Erythroblast (primary cell): ENCODE measurements around the gene CSH2.
"Not testable (repeated sequence)": the region's sequence is repeated elsewhere in the genome, so short reads cannot be mapped to it uniquely, and the experiment has no call there.

Experiments
- DNase-seq, 2 experiments: peaks; one replicate each; lab custom pipeline; 2025; lab: John Stamatoyannopoulos, UW
- GATA1 ChIP-seq: IDR thresholded peaks from 2 replicates; pipeline ENCODE4 v1.6.1; 2011; ENCODE audit warnings: low read depth, mild to moderate bottlenecking, control low read depth, low read length, moderate library complexity
- POLR2A ChIP-seq: IDR thresholded peaks from 2 replicates; pipeline ENCODE4 v1.6.1; 2011; ENCODE audit warnings: mild to moderate bottlenecking, low read length

The CSH2 gene

GRCh38 chr17:63873577-63873976 is at the start of gene CSH2:
Gene CSH2, minus strand, starts transcription at chr17:63873677. Its CDS starts 63 bp downstream, at chr17:63873614.
- DNase-seq, result not testable (repeated sequence)

DNA sequence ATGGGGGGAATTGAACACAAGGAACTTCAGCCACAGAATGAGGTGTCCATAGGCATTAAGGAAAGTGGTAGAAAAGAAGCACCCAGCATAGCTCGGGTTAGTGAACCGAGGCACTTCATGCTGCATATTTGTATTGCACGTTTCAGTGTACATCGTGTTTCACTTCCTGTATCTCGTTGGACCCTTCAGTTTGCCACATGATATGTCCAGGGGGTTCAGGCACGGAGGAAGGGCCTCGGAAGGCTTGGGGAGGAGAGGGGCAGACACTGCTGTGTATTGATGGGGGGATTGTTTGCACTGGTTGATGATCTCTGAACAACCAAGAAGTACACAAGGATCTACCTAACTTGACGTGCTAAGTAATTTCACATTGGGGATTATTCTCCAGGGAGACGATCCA is 48.9 kb upstream of the CSH2 start:
- DNase-seq, result not testable (repeated sequence)

- not testable (repeated sequence) for DNase-seq
These were observed 47.3 kb upstream of the CSH2 start for GRCh38 chr17:63920779-63921178.

DNA sequence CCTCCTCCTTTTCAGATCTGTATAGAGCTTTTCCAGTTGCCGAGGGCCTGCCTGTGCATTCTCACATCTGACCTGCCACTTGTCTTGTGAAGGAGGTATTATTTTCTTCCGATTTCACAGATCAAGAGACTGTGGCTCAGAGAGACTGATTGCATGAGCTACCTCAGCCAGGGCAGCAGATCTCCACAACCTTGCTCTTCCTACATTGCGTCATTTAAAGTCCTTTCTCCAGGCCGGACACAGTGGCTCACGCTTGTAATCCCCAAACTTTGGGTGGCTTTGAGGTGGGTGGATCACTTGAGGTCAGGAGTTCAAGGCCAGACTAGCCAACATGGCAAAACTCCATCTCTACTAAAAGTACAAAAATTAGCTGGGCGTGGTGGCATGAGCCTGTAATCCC is 46.6 kb upstream of the CSH2 start:
- not testable (repeated sequence) for DNase-seq

DNA sequence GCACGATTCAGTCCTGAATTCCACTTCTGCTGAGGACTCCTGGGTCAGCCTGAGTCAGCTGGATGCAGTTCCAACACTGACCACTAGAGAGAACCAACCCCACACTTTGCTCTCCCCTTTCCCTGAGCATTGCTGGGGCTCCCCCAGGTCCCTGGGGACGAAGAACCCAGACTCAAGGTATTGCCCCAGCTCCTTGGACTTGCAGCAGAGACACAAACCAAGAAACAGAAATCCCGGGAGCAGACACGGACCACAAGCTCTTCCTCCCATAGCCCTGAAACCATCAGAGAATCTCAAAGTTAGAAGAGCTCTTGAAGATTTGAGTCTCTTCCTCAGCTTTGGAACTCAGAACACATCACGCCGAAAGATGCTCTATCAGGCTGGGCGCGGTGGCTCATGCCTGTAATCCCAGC is 45.8 kb upstream of the CSH2 start:
- DNase-seq, result peak; percentile 57 to 82
- TF ChIP-seq POLR2A, result no peak
- no peak for TF ChIP-seq GATA1

DNA sequence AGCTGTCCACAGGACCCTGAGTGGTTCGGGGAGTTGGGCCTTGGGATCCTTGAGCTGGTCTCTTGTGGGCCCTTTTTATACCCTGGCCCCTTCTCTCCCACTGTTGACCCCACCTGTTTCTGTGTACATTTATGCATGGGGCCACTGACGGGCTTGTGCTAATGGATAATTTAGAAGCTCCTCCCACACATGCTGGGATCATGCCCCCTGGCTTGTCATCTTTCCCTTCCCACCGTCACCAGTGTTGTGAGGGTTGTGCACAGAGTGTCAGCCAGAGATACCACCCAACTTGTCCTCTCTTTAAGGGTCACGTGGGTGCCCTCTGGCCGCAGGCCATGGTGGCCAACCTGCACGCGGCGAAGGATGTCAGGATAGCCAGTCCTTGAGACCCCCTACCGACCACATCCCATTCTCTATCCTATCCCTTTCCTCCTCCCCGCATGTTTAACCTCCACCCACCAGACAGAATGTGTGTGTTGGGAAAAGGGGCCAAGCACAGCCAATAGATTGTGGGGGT is 45.4 kb upstream of the CSH2 start, which contains the start of gene GH1:
Gene GH1, minus strand, starts transcription at position 51 of the 517 bp plus-strand sequence. CDS start 63 bp downstream, outside the sequence.
- not testable (repeated sequence) for DNase-seq

DNA sequence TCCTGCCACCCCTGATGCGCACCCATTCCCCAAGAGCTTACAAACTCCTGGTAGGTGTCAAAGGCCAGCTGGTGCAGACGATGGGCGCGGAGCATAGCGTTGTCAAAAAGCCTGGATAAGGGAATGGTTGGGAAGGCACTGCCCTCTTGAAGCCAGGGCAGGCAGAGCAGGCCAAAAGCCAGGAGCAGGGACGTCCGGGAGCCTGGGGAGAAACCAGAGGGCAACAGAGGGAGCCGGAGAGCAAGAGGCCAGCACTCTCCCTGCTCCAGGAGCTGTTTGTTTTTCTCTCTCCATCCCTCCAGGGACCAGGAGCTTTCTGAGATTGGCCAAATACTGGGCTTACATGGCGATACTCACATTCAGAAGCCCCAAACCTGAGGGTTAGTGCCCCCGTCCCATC is 44.8 kb upstream of the CSH2 start:
- TF ChIP-seq GATA1 (no peak), POLR2A (no peak)
- no peak for DNase-seq

- TF ChIP-seq GATA1 (no peak), POLR2A (no peak)
- no peak for DNase-seq
These were observed 44.2 kb upstream of the CSH2 start for GRCh38 chr17:63917646-63918045.

DNA sequence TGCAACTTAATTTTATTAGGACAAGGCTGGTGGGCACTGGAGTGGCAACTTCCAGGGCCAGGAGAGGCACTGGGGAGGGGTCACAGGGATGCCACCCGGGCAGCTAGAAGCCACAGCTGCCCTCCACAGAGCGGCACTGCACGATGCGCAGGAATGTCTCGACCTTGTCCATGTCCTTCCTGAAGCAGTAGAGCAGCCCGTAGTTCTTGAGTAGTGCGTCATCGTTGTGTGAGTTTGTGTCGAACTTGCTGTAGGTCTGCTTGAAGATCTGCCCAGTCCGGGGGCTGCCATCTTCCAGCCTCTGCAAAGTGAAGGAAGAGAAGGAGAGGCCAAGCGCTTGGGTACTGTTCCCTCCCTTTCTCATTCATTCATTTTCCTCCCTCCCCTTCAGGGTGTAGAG is 43.7 kb upstream of the CSH2 start:
- DNase-seq, result not testable (repeated sequence)

- no peak for DNase-seq
- TF ChIP-seq GATA1, result no peak
- TF ChIP-seq POLR2A, result no peak
These were observed 43.2 kb upstream of the CSH2 start for GRCh38 chr17:63916566-63917185.

GRCh38 chr17:63915753-63916152 is 42.3 kb upstream of the CSH2 start:
- DNase-seq, result not testable (repeated sequence)

DNA sequence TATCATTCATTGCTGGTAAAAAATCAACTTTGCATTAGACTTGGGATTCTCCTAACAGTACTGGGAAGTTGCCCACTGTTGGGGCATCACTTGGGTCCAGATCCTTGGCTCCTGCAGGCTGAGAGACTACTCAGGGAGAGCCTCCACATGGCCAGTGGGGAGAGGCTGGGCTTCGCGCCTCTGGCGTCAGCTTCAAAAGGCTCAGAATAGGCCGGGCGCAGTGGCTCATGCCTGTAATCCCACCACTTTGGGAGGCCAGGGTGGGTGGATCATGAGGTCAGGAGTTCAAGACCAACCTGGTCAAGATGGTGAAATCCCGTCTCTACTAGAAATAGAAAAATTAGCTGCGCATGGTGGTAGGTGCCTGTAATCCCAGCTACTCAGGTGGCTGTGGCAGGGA is 41.0 kb upstream of the CSH2 start:
- no peak for DNase-seq
- TF ChIP-seq POLR2A (no peak), GATA1 (no peak)

- no peak for TF ChIP-seq GATA1
- TF ChIP-seq POLR2A, result no peak
- DNase-seq, result peak in 1 of 2 experiments; percentile 69
These were observed 38.2 kb upstream of the CSH2 start for GRCh38 chr17:63911657-63912100.

DNA sequence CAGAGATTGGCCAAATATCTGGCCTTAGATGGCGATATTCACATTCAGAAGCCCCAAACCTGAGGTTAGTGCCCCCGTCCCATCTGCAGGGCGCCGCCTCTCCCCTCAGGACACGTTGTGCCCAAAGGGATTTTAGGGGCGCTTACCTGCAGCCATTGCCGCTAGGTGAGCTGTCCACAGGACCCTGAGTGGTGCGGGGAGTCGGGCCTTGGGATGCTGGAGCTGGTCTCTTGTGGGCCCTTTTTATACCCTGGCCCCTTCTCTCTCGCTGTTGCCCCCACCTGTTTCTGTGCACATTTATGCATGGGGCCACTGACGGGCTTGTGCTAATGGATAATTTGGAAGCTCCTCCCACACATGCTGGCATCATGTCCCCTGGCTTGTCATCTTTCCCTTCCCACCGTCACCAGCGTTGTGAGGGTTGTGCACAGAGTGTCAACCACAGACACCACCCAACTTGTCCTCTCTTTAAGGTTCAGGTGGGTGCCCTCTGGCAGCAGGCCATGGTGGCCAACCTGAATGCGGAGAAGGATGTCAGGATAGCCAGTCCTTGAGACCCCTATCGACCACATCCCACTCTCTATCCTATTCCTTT is 37.7 kb upstream of the CSH2 start, which contains the start of gene CSHL1:
Gene CSHL1, minus strand, starts transcription at position 218 of the 595 bp plus-strand sequence. Its CDS starts 62 bp downstream, at position 156.
- TF ChIP-seq POLR2A (no peak), GATA1 (no peak)
- DNase-seq, result no peak

- DNase-seq, result no peak
- TF ChIP-seq GATA1, result no peak
- TF ChIP-seq POLR2A, result no peak
These were observed 36.6 kb upstream of the CSH2 start for GRCh38 chr17:63910096-63910495.

GRCh38 chr17:63909586-63909985 is 36.1 kb upstream of the CSH2 start:
- DNase-seq, result not testable (repeated sequence)

- peak in 1 of 2 experiments; percentile 19 for DNase-seq
These were observed 33.8 kb upstream of the CSH2 start for GRCh38 chr17:63907161-63907778.

DNA sequence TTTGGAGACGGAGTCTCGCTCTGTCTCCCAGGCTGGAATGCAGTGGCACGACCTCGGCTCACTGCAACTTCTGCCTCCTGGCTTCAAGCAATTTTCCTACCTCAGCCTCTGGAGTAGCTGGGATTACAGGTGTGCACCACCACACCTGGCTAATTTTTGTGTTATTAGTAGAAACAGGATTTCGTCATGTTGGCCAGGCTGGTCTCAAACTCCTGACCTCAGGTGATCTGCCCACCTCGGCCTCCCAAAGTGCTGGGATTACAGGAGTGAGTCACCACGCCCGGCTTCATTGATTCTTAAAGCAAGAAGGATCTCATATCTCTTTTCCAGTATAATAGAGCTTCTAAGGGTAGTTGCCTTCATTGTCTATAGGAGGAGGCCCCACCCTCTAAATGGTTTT is 31.3 kb upstream of the CSH2 start:
- not testable (repeated sequence) for DNase-seq

DNA sequence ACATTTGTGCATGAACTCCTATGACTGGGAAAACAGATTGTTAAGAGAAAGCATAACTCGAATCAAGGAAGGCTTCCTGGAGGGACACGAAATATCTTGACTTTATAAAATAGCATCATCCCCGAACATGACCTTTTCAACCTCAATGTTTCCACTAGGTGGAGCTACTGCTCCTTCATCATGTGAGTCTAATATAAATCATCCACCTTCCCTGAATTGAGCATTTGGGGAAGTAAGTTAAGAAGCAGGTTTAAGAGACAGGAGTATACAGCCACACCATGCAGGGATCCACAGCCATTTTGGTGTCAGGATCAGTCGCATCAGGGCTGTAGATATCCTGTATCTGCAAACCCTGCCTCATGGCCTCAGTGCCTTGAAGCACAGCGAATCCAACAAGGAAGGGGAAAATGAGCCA is 30.3 kb upstream of the CSH2 start:
- DNase-seq, result peak in 1 of 2 experiments; percentile 51

GRCh38 chr17:63901971-63902370 is 28.5 kb upstream of the CSH2 start:
- not testable (repeated sequence) for DNase-seq
